Activated CD8-positive, alpha-beta memory T cell treated with anti-CD3 and anti-CD28 coated beads, Interleukin-2, amount 50 U/mL, for 24 hours (primary cell): Measurements from ENCODE around the gene AOPEP.
"Not testable (repeated sequence)": the region's sequence is repeated elsewhere in the genome, so short reads cannot be mapped to it uniquely, and the experiment has no call there.

ENCODE experiments used
- DNase-seq: peaks from one replicate; pipeline ENCODE4 v3.0.0-alpha.2; 2020; ENCODE audit errors: extremely low read depth

The AOPEP gene

DNA sequence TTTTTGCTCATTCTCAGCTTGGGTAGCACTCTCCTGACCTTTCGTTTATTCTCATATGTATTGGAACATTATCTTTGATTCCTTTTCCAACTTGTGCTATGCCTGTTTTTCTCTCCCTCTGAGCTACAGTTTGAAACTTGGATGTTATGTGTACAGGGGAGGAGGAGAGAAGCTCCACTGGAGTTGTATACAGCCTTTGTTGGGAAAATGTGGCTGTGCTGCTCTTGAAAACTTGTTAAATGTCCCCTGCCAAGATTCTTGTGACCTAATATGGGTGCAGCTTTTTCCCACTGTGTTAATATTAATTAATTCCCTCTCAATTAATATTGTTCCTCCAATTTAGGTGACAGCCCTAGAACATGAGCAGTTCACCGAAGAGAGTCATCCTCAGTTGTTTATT lies 235.4 kb downstream of the AOPEP start:
- DNase-seq, result no peak

DNA sequence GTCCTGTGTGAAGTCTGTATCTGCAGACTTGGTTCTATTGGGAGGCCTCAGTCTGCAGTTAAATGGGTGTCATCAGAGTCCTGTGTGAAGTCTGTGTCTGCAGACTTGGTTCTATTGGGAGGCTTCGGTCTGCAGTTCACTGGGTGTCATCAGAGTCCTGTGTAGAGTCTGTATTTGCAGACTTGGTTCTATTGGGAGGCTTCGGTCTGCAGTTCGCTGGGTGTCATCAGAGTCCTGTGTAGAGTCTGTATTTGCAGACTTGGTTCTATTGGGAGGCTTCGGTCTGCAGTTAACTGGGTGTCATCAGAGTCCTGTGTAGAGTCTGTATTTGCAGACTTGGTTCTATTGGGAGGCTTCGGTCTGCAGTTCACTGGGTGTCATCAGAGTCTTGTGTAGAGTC lies 239.1 kb downstream of the AOPEP start:
- not testable (repeated sequence) for DNase-seq

DNA sequence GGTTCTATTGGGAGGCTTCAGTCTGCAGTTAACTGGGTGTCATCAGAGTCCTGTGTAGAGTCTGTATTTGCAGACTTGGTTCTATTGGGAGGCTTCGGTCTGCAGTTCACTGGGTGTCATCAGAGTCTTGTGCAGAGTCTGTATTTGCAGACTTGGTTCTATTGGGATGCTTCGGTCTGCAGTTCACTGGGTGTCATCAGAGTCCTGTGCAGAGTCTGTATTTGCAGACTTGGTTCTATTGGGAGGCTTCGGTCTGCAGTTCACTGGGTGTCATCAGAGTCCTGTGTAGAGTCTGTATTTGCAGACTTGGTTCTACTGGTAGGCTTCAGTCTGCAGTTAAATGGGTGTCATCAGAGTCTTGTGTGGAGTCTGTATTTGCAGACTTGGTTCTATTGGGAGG lies 239.5 kb downstream of the AOPEP start:
- not testable (repeated sequence) for DNase-seq

DNA sequence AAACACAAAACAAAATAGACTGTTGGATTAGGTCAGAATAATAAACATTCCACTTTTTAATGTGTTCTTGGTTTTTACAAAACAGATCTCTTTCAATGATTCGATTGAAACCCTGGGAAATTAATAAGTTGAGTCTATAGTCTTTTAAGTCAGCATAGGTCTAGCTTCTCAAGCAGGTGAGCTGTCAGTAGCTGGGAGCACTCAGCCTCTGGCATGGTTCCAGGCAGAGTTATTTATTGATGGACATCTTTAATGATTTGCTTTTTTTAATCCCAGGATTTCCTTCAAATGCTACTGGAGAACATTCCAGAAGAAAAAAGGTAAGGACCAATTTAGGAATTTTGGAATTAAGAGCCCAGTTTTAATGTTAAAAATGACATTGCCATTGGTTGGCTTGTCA lies 241.0 kb downstream of the AOPEP start:
- no peak for DNase-seq

DNA sequence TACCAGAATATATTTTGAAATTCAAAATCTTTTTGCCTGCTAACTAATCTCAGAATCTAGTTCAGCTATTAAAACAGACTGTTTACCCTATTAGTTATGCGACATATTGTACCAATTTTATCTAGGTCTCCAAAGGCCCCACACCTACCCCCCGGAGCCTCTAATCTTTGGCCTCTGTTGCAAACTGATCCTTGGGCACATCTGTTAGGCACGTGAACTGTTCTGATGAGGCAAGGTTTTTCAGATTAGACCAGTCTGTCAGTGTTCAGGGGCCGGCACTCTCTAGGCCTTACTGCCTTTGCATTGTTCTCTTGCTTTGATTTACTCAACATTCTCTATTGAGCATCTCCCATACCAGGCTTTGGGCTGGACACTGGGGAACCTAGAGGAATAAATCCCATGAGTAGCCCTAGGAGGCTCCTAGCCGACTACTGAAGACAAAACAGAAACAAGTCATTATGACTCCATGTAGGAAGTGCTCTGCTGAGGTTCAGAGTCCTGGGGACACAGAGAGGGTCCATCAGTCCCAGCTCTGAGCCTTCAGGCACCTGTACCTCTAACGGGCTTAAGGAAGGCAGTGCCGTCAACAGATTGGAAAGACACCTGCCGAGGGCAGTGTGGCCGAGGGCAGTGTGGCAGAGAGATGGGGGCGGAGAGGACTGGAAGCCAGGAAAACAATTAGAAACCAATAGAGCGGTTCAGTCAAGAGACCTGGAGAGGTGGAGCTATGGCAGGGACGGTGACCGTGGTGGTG lies 245.1 kb downstream of the AOPEP start:
- DNase-seq, result no peak

DNA sequence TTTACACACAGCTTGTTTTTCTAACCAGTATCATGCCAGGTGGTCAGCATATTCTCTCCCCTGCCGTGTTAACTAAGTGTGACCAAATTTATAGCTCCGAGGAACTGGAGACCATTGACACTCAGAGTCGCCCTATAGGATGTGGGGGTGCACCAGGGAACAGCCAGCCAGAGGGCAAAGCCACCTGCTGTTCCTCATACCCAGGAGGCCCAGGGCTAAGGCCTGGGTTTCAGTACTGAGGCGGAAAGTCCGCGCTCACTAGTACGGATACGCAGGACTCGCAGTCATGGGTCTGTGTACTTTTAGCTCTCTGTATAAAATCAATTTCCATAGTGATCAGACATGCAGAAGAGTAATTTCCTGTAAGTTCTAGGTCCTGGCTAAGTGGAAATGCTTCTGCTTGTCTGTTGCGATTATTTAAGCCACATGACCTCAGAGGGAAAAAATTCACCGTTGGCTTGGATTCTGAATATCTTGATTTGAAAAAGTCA lies 247.0 kb downstream of the AOPEP start:
- DNase-seq, result no peak

DNA sequence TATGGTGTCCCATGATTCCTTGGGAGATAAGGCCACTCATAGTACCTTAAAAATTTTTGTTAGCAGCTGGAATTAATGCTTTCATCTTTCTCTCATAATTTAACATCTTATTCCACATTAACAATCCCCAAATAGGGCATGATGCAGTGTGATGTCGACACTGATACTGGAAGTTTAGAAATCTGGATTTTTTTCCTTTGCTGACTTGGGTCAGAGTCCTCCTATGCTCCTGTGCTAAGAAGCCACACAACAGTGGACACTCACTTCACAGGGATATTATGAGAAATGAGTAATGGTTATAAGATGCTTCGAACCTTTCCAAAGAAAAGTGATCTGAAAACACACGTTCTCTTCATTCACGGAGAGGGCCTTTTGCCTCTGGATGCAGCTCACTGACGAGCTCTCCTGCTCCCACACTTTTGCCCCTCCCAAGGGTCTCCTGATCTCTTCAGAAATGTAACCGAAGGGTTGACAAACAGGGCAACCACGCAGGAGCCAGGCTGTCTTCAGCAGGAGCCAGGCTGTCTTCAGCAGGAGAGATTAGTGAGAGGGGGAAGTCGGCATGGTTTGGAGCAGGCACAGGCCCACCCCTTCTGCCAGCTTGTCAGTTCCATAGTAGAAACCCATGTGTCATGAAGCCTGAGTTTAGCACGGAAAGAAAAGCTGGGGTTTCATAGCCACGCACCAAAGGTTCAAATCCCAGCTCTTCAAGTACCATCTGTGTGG lies 247.8 kb downstream of the AOPEP start:
- no peak for DNase-seq

DNA sequence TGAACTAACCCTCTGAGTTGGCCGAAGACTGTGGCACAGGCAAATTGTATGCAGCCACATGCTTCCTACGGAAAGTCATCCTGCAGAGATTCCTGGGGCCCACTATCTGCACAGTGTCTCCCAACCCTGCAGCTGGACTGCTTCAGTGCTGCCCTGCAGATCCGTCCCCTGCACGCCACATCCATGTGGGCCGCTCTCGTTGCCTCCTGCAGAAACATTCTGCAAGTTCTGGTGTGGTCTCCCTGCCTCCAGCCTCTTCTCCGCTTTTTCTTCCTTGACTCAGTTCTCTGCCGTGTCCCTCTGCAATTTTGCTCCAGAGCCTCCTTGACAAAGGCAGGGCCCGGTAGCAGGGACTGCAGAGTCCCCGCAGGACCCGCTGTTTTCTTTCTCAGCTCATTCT lies 249.0 kb downstream of the AOPEP start:
- DNase-seq, result no peak

DNA sequence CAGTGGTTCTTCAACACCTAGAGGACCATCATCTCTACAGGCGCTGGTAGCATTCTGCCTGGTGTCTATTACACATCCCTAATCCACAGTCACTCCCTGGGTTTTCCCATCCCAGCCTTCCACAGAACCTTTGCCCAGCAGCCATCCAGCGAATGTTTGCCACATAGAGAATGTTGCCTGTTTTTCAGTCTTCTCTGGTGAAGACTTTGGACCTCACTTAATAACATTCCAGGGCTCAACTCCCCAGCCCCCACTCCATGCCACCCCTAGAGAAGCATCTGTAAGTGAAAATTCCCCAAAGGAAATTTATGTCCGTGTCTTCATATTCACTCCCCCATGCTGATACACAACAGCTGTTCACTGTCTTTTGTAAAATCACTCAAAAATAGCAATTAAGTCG lies 249.6 kb downstream of the AOPEP start:
- DNase-seq, result no peak

DNA sequence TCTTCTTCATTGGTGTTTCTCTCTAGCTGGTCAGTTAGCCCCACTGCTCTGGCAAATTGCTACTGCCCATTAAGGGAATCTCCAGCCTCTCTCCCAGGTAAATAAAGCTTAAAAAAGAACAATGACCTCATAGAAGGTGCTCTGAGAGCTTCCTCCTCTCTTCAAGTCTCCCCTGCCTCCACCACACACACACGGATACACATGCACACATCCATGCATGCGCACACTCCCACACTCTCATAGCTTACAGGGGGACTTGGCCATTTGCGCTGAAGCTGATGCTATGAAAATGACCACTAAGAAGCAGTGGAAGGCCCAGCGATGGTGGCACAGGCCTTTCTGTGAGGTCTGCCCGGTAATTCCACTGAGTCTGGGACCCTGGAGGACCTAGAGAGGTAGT lies 250.9 kb downstream of the AOPEP start:
- no peak for DNase-seq

DNA sequence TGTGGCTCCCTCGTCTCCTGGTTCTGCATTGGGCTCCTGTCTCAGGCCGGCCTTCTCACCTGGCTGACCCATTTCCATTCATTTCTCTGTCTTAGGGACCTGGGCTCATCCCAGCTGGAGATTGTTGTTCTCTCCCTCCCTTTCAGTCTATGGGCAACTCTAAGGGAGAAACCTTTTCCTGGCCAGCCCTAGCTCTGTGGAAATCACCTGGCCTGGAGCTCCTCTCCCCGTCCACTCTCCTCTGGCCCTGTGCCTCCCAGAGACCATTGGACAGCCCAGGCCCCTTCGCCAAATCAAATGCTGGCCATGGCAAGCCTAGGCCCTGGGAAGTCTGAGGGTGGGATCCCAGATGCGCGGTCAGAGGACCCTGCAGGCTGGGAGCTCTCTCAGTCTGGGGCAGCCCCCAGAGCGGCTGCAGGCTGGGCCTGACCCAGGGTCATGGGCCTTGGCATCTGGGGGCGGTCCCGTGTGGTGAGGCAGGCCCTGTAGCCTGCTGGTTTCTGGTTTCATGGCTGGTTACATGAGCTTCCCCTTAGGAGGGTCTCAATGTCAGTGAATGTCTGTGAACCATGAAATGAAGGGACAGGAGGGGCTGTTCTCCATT lies 253.5 kb downstream of the AOPEP start:
- no peak for DNase-seq

DNA sequence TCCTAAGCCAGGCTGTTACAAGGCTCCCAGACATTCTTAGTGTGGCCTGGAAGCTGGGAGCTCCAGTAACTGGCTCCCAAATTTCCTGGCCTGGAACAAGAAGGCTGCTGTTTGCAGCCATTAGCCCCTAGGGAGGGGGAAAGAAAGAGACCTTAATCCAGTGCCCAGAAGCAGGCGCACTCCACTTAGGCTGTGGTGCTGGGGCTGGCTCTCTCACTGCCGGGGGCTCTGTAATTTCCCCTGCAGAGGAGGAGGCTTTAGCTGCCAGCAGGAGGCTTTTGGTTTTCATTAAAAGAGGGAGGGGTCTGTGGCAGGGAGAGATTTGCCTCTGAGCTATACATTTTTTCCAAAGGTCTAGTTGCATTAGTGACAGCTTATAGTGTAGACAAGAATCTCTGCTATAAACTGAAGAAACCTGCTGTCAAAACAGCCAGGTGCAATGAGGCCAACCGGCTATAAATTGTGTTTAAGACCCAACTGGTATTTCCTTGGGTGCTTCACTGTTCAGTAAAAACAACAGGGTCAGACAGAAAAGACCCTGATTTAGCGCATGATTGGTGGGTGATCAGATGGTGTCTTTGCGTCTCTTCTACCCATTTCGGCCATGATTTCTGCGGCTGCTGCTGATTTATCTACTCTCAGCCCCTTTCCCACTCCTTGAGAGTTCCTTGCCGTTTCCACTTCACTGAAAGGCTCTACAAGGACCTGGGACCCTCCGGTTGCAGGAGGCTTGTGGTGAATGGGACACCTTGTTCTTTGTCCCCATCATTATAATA lies 254.6 kb downstream of the AOPEP start:
- no peak for DNase-seq

DNA sequence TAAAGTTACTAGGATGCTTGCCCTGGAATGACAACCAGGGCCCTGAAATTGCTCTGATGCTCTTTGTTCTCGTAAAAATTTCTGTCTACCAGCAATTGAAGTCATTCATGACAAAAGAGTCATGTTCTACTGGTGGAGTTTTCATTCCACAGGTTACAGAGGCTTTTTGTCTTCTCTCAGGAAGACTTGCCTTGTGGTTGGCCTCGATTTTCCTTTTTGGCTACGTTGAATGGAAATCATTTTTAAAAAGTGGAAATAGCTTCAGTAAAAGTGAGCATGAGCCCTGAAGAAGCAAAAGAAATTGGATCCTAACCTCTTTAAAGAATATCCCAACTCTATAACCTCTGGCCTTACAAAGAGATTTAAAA lies 255.2 kb downstream of the AOPEP start:
- DNase-seq, result no peak

DNA sequence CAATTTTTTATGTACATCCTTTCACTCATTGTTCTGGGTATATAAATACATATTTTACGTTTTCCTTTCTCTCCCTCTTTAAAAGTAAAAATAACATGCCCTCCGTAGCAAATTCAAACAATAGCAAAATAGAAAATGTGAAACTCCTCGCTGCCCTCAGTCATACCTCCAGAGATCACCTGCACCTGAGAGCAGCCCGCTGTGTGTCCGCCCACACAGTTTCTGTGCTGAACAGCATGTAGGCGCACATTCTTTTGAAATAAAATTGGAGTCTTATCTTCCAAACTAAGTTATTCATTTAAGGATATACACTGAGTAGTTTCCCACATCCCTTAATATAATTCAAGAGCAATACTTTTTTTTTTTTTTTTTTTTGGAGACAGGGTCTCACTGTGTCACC lies 255.7 kb downstream of the AOPEP start:
- no peak for DNase-seq

DNA sequence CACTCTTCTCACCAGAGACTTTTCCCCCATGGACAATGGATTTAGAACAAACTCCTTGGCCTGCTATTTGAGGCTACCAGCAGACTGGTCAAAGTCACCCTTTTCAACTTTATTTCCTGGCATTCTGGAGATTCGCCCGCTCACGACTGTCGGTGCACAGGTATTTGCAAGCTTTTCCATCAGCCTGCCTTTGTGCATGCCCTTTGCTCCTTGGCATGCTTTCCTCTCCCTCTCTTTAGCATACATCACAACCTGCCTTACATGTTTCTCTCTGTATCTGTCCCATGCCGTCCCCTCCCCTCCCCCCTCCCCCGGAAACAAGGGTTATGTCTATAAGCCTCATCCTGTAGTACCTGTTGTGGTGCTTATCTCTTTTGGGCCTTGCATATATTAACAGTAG lies 257.1 kb downstream of the AOPEP start:
- DNase-seq, result no peak

DNA sequence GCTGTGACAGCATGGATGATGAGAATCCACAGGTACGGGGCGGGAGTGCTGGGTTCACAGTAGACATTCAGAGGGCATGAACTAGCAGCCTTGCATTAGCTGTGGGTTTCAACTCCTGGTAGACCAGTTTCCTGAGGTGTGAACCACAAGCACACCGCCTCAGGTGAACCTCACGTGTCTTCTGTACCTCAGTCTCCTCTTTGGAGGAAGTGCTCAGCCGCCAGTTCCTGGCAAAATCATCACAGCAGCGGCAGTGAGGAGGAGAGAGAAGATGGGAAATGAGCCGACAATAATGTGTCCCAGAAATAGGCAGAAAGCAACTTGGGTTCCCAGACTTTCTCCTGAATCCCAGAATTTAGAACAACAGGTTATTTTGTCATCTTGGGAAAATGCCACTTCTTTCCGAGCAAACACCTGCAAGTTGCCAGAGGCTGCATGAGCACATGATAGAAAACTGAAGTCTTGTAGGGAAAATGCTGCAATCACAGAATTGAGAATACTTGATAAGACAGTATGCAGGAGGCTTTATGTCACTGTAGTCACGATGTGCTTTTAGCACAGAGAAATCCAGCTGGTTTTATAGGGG lies 258.5 kb downstream of the AOPEP start:
- DNase-seq, result no peak

DNA sequence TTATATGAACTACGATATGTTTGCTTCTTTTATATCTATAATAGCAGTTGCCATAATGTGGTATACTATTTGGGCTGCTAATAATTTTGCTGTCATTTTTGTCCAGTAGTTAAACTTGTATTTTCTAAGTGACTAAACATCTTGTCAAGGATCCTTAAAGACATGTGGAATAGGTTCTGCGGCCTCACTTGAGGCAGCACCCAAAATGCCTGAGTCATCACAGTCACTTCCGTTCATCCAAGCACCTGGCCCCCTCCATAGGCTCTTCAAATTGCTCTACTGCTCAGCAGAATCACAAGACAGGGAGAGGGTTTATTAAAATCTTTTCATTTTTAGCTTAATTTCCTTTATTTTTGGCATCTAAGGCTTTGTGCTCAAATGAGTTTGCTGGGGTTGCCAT lies 259.1 kb downstream of the AOPEP start:
- no peak for DNase-seq

DNA sequence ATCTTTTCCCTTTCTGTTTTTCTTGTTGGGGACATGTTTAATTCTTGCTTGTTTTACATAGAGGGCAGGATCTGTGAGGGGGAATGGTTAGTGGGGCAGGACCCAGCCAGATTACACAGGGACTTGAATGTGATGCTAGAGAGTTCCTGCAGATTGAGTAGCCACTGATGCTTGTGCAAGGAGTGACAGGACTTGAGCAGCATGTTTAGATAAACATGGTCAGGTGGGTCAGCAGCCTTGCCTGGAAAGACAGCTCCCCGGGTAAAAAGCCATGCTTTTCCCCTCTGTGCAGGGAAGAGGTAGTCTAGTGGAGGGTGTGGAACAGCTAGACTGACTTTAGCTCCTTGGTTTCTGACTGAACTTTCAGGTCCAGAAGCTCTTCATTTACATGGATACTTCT lies 261.2 kb downstream of the AOPEP start:
- DNase-seq, result no peak

DNA sequence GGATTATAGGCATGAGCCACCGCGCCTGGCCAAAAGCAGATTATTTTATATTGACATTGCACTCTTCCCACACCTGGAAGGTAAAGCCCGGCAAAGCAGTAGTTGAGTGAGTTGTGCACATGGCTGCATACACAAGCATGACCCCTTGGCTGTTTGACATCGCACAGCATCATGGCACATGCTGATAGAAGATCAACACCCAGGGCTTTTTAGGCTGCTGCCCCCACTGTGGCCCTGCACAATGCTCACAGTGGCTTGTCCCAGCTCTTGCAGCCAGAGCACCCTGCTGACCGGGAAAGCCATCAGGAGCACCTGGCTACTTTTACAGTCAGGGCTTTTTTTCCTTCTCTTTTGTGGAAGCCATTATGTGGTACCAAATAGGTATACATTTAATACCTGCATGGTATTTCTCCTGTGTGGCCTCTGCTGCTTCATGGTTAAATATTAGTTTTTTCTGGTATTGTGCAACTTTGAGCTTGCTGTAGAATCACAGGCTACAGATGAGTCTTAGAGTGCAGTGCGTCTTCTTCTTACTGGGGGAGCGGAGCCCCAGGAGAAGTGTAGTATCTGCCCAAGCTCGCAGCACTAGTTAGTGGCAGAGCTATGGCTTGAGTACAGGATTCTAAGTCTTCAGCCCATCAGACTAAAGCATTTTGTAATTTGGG lies 264.5 kb downstream of the AOPEP start:
- no peak for DNase-seq

DNA sequence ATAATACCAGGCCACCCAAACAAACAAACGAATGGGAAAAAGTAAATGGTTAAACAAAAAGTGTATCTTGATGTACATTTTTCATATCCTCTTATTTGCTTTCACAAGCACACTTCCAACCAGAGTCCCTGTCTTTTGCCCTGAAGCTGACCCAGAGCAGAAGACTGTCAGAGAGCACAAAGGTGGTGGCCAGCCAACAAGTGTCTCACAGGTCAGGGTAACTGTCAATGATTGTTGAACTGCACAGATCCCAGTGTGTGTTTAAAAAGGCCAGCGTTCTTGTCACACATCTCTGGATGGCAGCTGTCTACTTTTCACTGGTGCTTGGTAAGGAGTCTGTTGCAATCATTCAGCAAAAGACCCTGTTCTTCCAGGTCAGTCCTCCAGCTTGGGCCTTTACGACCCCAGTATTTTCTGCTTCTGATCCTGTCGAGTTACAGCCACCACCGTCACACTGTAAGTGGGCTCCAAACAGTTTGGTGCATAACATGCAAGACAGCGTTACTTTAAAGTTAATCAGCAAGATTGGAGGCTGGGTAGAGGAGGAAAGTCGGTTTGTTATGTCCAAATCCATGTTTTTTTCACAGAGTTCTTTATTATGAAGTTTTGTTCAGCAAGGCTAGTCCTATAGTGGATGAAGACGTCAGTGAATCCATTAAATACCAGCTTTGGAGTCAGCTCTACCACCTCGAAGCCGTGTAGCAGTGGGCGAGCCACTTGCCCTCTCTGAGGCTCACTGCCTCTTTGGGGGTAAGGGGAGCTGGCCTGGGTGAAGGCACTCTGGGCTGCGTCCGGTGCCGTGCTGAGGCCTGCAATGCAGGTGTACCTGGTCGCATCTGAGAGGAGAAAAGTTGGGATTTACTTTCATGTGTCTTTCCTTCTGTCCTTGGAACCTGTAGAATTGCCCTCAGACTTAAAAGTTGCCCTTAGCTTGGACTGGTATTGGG lies 265.7 kb downstream of the AOPEP start:
- DNase-seq, result no peak
